Hypothalamus (tissue), 51 donors: ENCODE measurements around the gene ZNF747.
"Not testable (repeated sequence)": the region's sequence is repeated elsewhere in the genome, so short reads cannot be mapped to it uniquely, and the experiment has no call there.

Source experiments
- DNase-seq, 51 donors: peaks; one replicate each; lab custom pipeline; 2025; lab: John Stamatoyannopoulos, UW

The ZNF747 gene

GRCh38 chr16:30557957-30558788 is 23.5 kb upstream of the ZNF747 start, which contains the start of gene ZNF764:
Gene ZNF764, minus strand, starts transcription at chr16:30558374. Its CDS starts 192 bp downstream, at chr16:30558182.
- DNase-seq: peak; percentile 72 to 99 (median 96)

GRCh38 chr16:30557707-30557956 is 23.0 kb upstream of the ZNF747 start:
- DNase-seq: peak in 4 of 51 donors; percentile 26 to 60 (median 36)

- no peak for DNase-seq
Measured at GRCh38 chr16:30556125-30556473, 21.4 kb upstream of the ZNF747 start.

- no peak for DNase-seq
Measured at GRCh38 chr16:30555315-30556124, 20.9 kb upstream of the ZNF747 start.

- no peak for DNase-seq
Measured at GRCh38 chr16:30554557-30555314, 20.1 kb upstream of the ZNF747 start.

GRCh38 chr16:30553393-30553899 is 18.8 kb upstream of the ZNF747 start:
- DNase-seq: no peak

- DNase-seq: no peak
Measured at GRCh38 chr16:30552956-30553355, 18.3 kb upstream of the ZNF747 start.

GRCh38 chr16:30551781-30552180 is 17.1 kb upstream of the ZNF747 start:
- no peak for DNase-seq

- no peak for DNase-seq
Measured at GRCh38 chr16:30548416-30549253, 14.0 kb upstream of the ZNF747 start.

GRCh38 chr16:30546115-30546514 is 11.5 kb upstream of the ZNF747 start:
- no peak for DNase-seq

GRCh38 chr16:30543067-30543466 is 8.4 kb upstream of the ZNF747 start:
- DNase-seq: no peak

- DNase-seq: no peak
Measured at GRCh38 chr16:30541502-30542329, 7.1 kb upstream of the ZNF747 start.

- DNase-seq: not testable (repeated sequence)
Measured at GRCh38 chr16:30540916-30541464, 6.3 kb upstream of the ZNF747 start.

GRCh38 chr16:30539986-30540526 is 5.4 kb upstream of the ZNF747 start:
- DNase-seq: not testable (repeated sequence)

GRCh38 chr16:30539000-30539964 is 4.6 kb upstream of the ZNF747 start:
- no peak for DNase-seq

GRCh38 chr16:30536391-30537024 is 1.9 kb upstream of the ZNF747 start:
- not testable (repeated sequence) for DNase-seq

GRCh38 chr16:30535777-30536190 is 1.1 kb upstream of the ZNF747 start:
- peak in 34 of 51 donors; percentile 5 to 61 (median 34) for DNase-seq
